Erythroblast (primary cell): ENCODE data around the gene BMAL1.
"Not testable (repeated sequence)": the region's sequence is repeated elsewhere in the genome, so short reads cannot be mapped to it uniquely, and the experiment has no call there.

Source experiments
- GATA1 ChIP-seq: IDR thresholded peaks from 2 replicates; pipeline ENCODE4 v1.6.1; 2011; ENCODE audit warnings: low read depth, mild to moderate bottlenecking, control low read depth, low read length, moderate library complexity
- POLR2A ChIP-seq: IDR thresholded peaks from 2 replicates; pipeline ENCODE4 v1.6.1; 2011; ENCODE audit warnings: mild to moderate bottlenecking, low read length

- TF ChIP-seq POLR2A, GATA1: not testable (repeated sequence)
These were observed 19.5 kb upstream of the BMAL1 start for GRCh38 chr11:13258061-13258460.
